ENCODE results near the gene TRAF3IP1.

GRCh38 chr2:238351315-238351714 lies 31.0 kb downstream of the TRAF3IP1 start:
- TF ChIP-seq CTCF (IDR thresholded peaks at IDR 0.05) = no peak
- TF ChIP-seq POLR2A (IDR thresholded peaks at IDR 0.05) = no peak
